VCaP (cell line): ENCODE results near the gene C1orf185.
"Not testable (repeated sequence)": the region's sequence is repeated elsewhere in the genome, so short reads cannot be mapped to it uniquely, and the experiment has no call there.

ENCODE experiments used
- H3K27ac ChIP-seq: fragments of 450-650 bp; 2 replicates; pipeline ENCODE4 v1.5.1; 2017
- CTCF ChIP-seq: fragments of 450-650 bp; conservative IDR thresholded peaks from 2 replicates; pipeline ENCODE4 v1.5.1; 2017; ENCODE audit warnings: mild to moderate bottlenecking, moderate library complexity

The C1orf185 gene

GRCh38 chr1:51100264-51100880 lies 1.7 kb upstream of the C1orf185 start:
- no peak overlapping the region for H3K27ac ChIP-seq
- TF ChIP-seq CTCF = no peak

DNA sequence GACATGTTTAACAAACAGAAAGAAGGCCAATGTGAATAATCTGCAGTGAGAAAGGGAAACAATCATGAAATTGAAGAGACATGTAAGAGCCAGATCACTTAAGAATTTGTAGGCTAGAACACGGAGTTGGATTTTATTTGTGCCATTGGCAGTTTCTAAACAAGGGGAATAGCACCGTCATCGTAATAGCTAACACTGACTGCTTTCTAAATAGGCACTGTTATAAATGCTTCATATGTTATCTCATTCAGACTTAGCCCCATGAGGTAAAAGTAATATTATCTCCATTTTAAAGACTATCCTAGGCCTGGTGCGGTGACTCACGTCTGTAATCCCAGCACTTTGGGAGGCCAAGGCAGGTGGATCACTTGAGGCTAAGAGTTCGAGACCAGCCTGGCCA lies 12.1 kb downstream of the C1orf185 start:
- TF ChIP-seq CTCF = no peak
- H3K27ac ChIP-seq = no peak overlapping the region

- no peak for TF ChIP-seq CTCF
- no peak overlapping the region for H3K27ac ChIP-seq
Measured at GRCh38 chr1:51115714-51116404, 13.8 kb downstream of the C1orf185 start.

DNA sequence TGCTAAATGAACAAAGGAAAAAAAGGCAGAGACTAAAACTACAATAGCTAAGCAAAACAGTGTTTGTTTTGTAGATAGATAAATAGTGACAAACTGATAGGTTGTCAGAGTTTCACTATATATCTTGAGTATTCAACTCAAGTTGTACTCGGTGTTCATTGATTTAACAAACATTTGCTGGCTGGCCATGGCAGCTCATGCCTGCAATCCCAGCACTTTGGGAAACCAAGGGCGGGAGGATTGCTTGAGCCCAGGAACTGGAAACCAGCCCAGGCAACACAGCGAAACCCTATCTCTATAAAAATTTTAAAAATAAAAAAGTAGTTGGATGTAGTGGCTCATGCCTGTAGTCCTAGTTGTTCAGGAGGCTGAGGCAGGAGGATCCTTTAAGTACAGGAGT lies 17.3 kb downstream of the C1orf185 start:
- H3K27ac ChIP-seq = peak overlapping the region; percentile 64
- TF ChIP-seq CTCF = no peak

GRCh38 chr1:51120629-51121028 lies 18.6 kb downstream of the C1orf185 start:
- no peak overlapping the region for H3K27ac ChIP-seq
- no peak for TF ChIP-seq CTCF

DNA sequence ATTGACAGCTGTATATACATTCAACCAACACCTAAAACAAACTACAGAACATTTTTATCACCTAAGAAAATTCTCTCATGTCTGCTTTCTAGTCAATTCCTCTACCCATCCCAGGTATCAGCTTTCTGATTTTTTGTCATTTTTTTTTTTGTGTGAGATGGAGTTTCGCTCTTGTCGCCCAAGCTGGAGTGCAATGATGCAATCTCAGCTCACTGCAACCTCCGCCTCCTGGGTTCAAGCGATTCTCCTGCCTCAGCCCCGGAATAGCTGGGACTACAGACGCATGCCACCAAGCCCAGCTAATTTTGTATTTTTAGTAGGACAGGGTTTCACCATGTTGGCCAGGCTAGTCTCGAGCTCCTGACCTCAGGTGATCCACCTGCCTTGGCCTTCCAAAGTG lies 25.1 kb downstream of the C1orf185 start:
- not testable (repeated sequence) for H3K27ac ChIP-seq

DNA sequence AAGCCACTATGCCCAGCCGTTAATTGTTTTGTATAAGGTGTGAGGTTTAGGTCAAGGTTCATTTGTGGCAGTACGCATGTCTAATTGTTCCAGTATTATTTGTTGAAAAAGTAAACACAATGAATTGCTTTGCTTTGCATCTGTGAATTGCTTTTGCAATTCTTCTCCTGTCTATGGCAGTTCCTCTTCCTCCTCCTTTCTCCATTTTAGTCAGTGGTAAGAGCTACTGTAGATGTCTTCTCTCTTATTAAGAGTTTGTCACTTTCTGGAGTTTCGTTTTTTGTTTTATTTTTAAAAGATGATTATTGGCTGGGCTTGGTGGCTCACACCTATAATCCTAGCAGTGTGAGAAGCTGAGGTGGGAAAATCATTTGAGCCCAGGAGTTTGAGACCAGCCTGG lies 29.2 kb downstream of the C1orf185 start:
- no peak overlapping the region for H3K27ac ChIP-seq
- no peak for TF ChIP-seq CTCF

DNA sequence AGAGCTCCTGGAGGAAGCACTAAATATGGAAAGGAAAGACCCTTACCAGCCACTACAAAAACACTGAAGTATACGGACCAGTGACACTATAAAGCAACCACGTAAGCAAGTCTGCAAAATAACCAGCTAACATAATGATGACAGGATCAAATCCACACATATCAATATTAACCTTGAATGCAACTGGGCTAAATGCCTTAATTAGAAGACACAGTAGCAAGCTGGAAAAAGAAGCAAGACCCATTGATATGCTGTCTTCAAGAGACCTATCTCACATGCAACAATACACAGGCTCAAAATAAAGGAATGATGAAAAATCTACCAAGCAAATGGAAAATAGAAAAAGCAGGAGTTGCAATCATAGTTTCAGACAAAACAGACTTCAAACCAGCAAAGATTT lies 31.0 kb downstream of the C1orf185 start:
- no peak for TF ChIP-seq CTCF
- no peak overlapping the region for H3K27ac ChIP-seq

- H3K27ac ChIP-seq = not testable (repeated sequence)
Measured at GRCh38 chr1:51137696-51138095, 35.7 kb downstream of the C1orf185 start.
